Measurements from ENCODE around the gene SUMO4. TPM values are rescaled to one million over a fixed set of nuclear protein-coding genes. Genes with fewer than 3 reads are reported as not detected.

SUMO4 gene
- total RNA-seq, 3 donors from 2014 or later (not counting 1 experiment from before 2014, with no cell fraction given), result 3.4 to 5.3 (median 4.8) TPM

DNA sequence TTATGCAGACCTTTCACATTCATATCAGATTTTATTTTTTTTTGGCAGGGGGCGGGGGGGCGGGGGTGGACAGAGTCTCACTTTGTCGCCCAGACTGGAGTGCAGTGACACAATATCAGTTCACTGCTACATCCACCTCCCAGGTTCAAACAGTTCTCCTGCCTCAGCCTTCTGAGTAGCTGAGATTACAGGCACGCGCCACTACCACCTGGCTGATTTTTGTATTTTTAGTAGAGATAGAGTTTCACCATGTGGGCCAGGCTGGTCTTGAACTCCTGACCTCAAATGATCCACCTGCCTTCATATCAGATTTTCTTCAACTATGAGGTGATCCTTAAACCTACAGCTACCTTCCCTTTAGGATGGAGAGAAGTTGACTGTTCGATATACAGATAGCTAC lies 8.0 kb upstream of the SUMO4 start:
- H3K9me3 Mint-ChIP-seq, result no peaks in the 10 kb centered on the region
- Histone ChIP-seq H3K27me3 (ENCODE audit: control insufficient read depth, insufficient read depth, low read length) (no peaks in the 10 kb centered on the region), H3K27ac (ENCODE audit: low read length) (no peak overlapping the region), H3K4me3 (ENCODE audit: low read length) (no peak overlapping the region), H3K9me3 (ENCODE audit: control insufficient read depth, insufficient read depth, low read length) (no peaks in the 10 kb centered on the region), H3K36me3 (ENCODE audit: control insufficient read depth, insufficient read depth, low read length) (peaks cover 3% of the 10 kb centered on the region), H3K4me1 (ENCODE audit: control insufficient read depth, insufficient read depth, low read length) (no peaks in the 10 kb centered on the region)
- no peaks in the 10 kb centered on the region for H3K27me3 Mint-ChIP-seq (ENCODE audit: low read depth in 2 of 2)
- H3K4me1 Mint-ChIP-seq, result peaks cover 43 to 44% of the 10 kb centered on the region in 2 donors
- TF ChIP-seq CTCF (IDR thresholded peaks at IDR 0.05), result no peak
- no peak overlapping the region for H3K4me3 Mint-ChIP-seq
- H3K36me3 Mint-ChIP-seq, result peaks cover 8% of the 10 kb centered on the region
- H3K27ac Mint-ChIP-seq, result peak overlapping the region in 1 of 2 donors; percentile 22
- ATAC-seq (no peak), DNase-seq (no peak)
- 93% methylated on average over 4 of the region's 6 CpGs for WGBS (ENCODE audit: insufficient coverage)
- intact Hi-C loops (cut with micrococcal nuclease), result no loop called here

- peak overlapping the region; percentile 22 to 43 for H3K27ac Mint-ChIP-seq
Measured at GRCh38 chr6:149392535-149392934, 7.5 kb upstream of the SUMO4 start.

GRCh38 chr6:149393002-149393679 lies 6.9 kb upstream of the SUMO4 start:
- no peak for TF ChIP-seq CTCF (IDR thresholded peaks at IDR 0.05)
- Mint-ChIP-seq H3K9me3 (no peaks in the 10 kb centered on the region), H3K27me3 (ENCODE audit: low read depth in 2 of 2) (no peaks in the 10 kb centered on the region), H3K36me3 (peaks cover 14% of the 10 kb centered on the region), H3K27ac (peak overlapping the region; percentile 22 to 43), H3K4me1 (peaks cover 43% of the 10 kb centered on the region in 2 donors), H3K4me3 (no peak overlapping the region)
- H3K27ac ChIP-seq (ENCODE audit: low read length), result no peak overlapping the region
- no peak overlapping the region for H3K4me3 ChIP-seq (ENCODE audit: low read length)
- ATAC-seq (no peak), DNase-seq (no peak)
- H3K36me3 ChIP-seq (ENCODE audit: control insufficient read depth, insufficient read depth, low read length), result peaks cover 11% of the 10 kb centered on the region
- no peaks in the 10 kb centered on the region for H3K9me3 ChIP-seq (ENCODE audit: control insufficient read depth, insufficient read depth, low read length)
- intact Hi-C loops (cut with micrococcal nuclease), result no loop called here
- H3K27me3 ChIP-seq (ENCODE audit: control insufficient read depth, insufficient read depth, low read length), result no peaks in the 10 kb centered on the region
- no peaks in the 10 kb centered on the region for H3K4me1 ChIP-seq (ENCODE audit: control insufficient read depth, insufficient read depth, low read length)

More at GRCh38 chr6:149392535-149392934, 7.5 kb upstream of the SUMO4 start:
- Histone ChIP-seq H3K36me3 (ENCODE audit: control insufficient read depth, insufficient read depth, low read length) (peaks cover 5% of the 10 kb centered on the region), H3K27me3 (ENCODE audit: control insufficient read depth, insufficient read depth, low read length) (no peaks in the 10 kb centered on the region), H3K27ac (ENCODE audit: low read length) (no peak overlapping the region), H3K9me3 (ENCODE audit: control insufficient read depth, insufficient read depth, low read length) (no peaks in the 10 kb centered on the region), H3K4me3 (ENCODE audit: low read length) (no peak overlapping the region), H3K4me1 (ENCODE audit: control insufficient read depth, insufficient read depth, low read length) (no peaks in the 10 kb centered on the region)
- no peaks in the 10 kb centered on the region for H3K27me3 Mint-ChIP-seq (ENCODE audit: low read depth in 2 of 2)
- H3K4me1 Mint-ChIP-seq, result peaks cover 43% of the 10 kb centered on the region in 2 donors
- H3K9me3 Mint-ChIP-seq, result no peaks in the 10 kb centered on the region
- no peak for DNase-seq
- TF ChIP-seq CTCF (IDR thresholded peaks at IDR 0.05), result no peak
- no peak overlapping the region for H3K4me3 Mint-ChIP-seq
- no peak for ATAC-seq
- H3K36me3 Mint-ChIP-seq, result peaks cover 9% of the 10 kb centered on the region
- intact Hi-C loops (cut with micrococcal nuclease), result no loop called here

- Mint-ChIP-seq H3K4me3 (no peak overlapping the region), H3K36me3 (peaks cover 15% of the 10 kb centered on the region)
- no peaks in the 10 kb centered on the region for H3K4me1 ChIP-seq (ENCODE audit: control insufficient read depth, insufficient read depth, low read length)
Measured at GRCh38 chr6:149395185-149395584, 4.9 kb upstream of the SUMO4 start.

More at GRCh38 chr6:149395185-149395584, 4.9 kb upstream of the SUMO4 start:
- intact Hi-C loops (cut with micrococcal nuclease), result no loop called here
- Histone ChIP-seq H3K4me3 (ENCODE audit: low read length) (no peak overlapping the region), H3K27ac (ENCODE audit: low read length) (no peak overlapping the region), H3K36me3 (ENCODE audit: control insufficient read depth, insufficient read depth, low read length) (peaks cover 31% of the 10 kb centered on the region), H3K27me3 (ENCODE audit: control insufficient read depth, insufficient read depth, low read length) (no peaks in the 10 kb centered on the region), H3K9me3 (ENCODE audit: control insufficient read depth, insufficient read depth, low read length) (no peaks in the 10 kb centered on the region)
- Mint-ChIP-seq H3K9me3 (no peaks in the 10 kb centered on the region), H3K4me1 (peaks cover 43% of the 10 kb centered on the region in 2 donors), H3K27me3 (ENCODE audit: low read depth in 2 of 2) (no peaks in the 10 kb centered on the region), H3K27ac (no peak overlapping the region)
- no peak for ATAC-seq
- TF ChIP-seq CTCF (IDR thresholded peaks at IDR 0.05), result no peak
- DNase-seq, result no peak

Data from natural killer cell (primary cell).